ENCODE results near the gene HPCA. TPM values are rescaled to one million over a fixed set of nuclear protein-coding genes. Genes with fewer than 3 reads are reported as not detected.

HPCA gene
- not detected in 2 replicates for total RNA-seq

GRCh38 chr1:32886004-32886827 lies at the start of gene HPCA:
HPCA (plus strand) TSS chr1:32886491; CDS start chr1:32888899, 2,408 bp downstream.
- Mint-ChIP-seq H3K9me3 (no peaks in the 10 kb centered on the region), H3K27me3 (peaks cover 68% of the 10 kb centered on the region), H3K4me1 (no peaks in the 10 kb centered on the region), H3K4me3 (no peak within 1 kb of the TSS), H3K27ac (no peak within 1 kb of the TSS), H3K36me3 (ENCODE audit: low read depth) (no peaks in the 10 kb centered on the region)
- peak; percentile 88 for DNase-seq
- intact Hi-C loops (cut with micrococcal nuclease) = no loop called here

- H3K27ac Mint-ChIP-seq = no peak overlapping the region
- DNase-seq = no peak
- H3K4me1 Mint-ChIP-seq = peaks cover 2% of the 10 kb centered on the region
- intact Hi-C loops (cut with micrococcal nuclease) = no loop called here
- no peaks in the 10 kb centered on the region for H3K9me3 Mint-ChIP-seq
- peaks cover 34% of the 10 kb centered on the region for H3K36me3 Mint-ChIP-seq (ENCODE audit: low read depth)
- no peaks in the 10 kb centered on the region for H3K27me3 Mint-ChIP-seq
- no peak overlapping the region for H3K4me3 Mint-ChIP-seq
These were observed 37.8 kb upstream of the HPCA start for GRCh38 chr1:32848354-32849063.

- no peak overlapping the region for H3K4me3 Mint-ChIP-seq
- intact Hi-C loops (cut with micrococcal nuclease) = no loop called here
- no peaks in the 10 kb centered on the region for H3K27me3 Mint-ChIP-seq
- H3K4me1 Mint-ChIP-seq = no peaks in the 10 kb centered on the region
- no peaks in the 10 kb centered on the region for H3K9me3 Mint-ChIP-seq
- DNase-seq = no peak
- peaks cover 50% of the 10 kb centered on the region for H3K36me3 Mint-ChIP-seq (ENCODE audit: low read depth)
- no peak overlapping the region for H3K27ac Mint-ChIP-seq
These were observed 30.3 kb upstream of the HPCA start for GRCh38 chr1:32855861-32856617.

GRCh38 chr1:32858136-32858535 lies 28.2 kb upstream of the HPCA start:
- Mint-ChIP-seq H3K36me3 (ENCODE audit: low read depth) (peaks cover 55% of the 10 kb centered on the region), H3K27ac (no peak overlapping the region), H3K4me3 (no peak overlapping the region), H3K27me3 (no peaks in the 10 kb centered on the region), H3K4me1 (no peaks in the 10 kb centered on the region), H3K9me3 (no peaks in the 10 kb centered on the region)
- intact Hi-C loops (cut with micrococcal nuclease) = no loop called here
- no peak for DNase-seq

GRCh38 chr1:32858791-32859190 lies 27.5 kb upstream of the HPCA start:
- Mint-ChIP-seq H3K4me1 (no peaks in the 10 kb centered on the region), H3K27me3 (no peaks in the 10 kb centered on the region), H3K4me3 (no peak overlapping the region), H3K36me3 (ENCODE audit: low read depth) (peaks cover 54% of the 10 kb centered on the region), H3K9me3 (no peaks in the 10 kb centered on the region), H3K27ac (no peak overlapping the region)
- no peak for DNase-seq
- intact Hi-C loops (cut with micrococcal nuclease) = no loop called here

GRCh38 chr1:32859915-32860314 lies 26.4 kb upstream of the HPCA start:
- DNase-seq = no peak
- Mint-ChIP-seq H3K27ac (no peak overlapping the region), H3K36me3 (ENCODE audit: low read depth) (peaks cover 49% of the 10 kb centered on the region), H3K9me3 (no peaks in the 10 kb centered on the region), H3K27me3 (no peaks in the 10 kb centered on the region), H3K4me1 (no peaks in the 10 kb centered on the region), H3K4me3 (no peak overlapping the region)
- intact Hi-C loops (cut with micrococcal nuclease) = no loop called here

GRCh38 chr1:32860566-32860965 lies 25.7 kb upstream of the HPCA start:
- Mint-ChIP-seq H3K27me3 (no peaks in the 10 kb centered on the region), H3K9me3 (no peaks in the 10 kb centered on the region), H3K36me3 (ENCODE audit: low read depth) (peaks cover 49% of the 10 kb centered on the region), H3K4me3 (no peak overlapping the region), H3K27ac (peak overlapping the region; percentile 53), H3K4me1 (no peaks in the 10 kb centered on the region)
- DNase-seq = no peak
- intact Hi-C loops (cut with micrococcal nuclease) = no loop called here

- H3K4me3 Mint-ChIP-seq = no peak overlapping the region
- DNase-seq = no peak
- no peaks in the 10 kb centered on the region for H3K9me3 Mint-ChIP-seq
- H3K27me3 Mint-ChIP-seq = no peaks in the 10 kb centered on the region
- peak overlapping the region; percentile 24 for H3K27ac Mint-ChIP-seq
- intact Hi-C loops (cut with micrococcal nuclease) = no loop called here
- H3K36me3 Mint-ChIP-seq (ENCODE audit: low read depth) = peaks cover 40% of the 10 kb centered on the region
- no peaks in the 10 kb centered on the region for H3K4me1 Mint-ChIP-seq
These were observed 24.2 kb upstream of the HPCA start for GRCh38 chr1:32861904-32862695.

- Mint-ChIP-seq H3K4me3 (no peak overlapping the region), H3K27ac (no peak overlapping the region), H3K9me3 (no peaks in the 10 kb centered on the region), H3K36me3 (ENCODE audit: low read depth) (peaks cover 34% of the 10 kb centered on the region), H3K27me3 (no peaks in the 10 kb centered on the region), H3K4me1 (no peaks in the 10 kb centered on the region)
- no peak for DNase-seq
- intact Hi-C loops (cut with micrococcal nuclease) = no loop called here
These were observed 22.9 kb upstream of the HPCA start for GRCh38 chr1:32863218-32863880.

GRCh38 chr1:32863881-32864245 lies 22.4 kb upstream of the HPCA start:
- H3K4me3 Mint-ChIP-seq = no peak overlapping the region
- peaks cover 2% of the 10 kb centered on the region for H3K27me3 Mint-ChIP-seq
- DNase-seq = no peak
- H3K27ac Mint-ChIP-seq = no peak overlapping the region
- intact Hi-C loops (cut with micrococcal nuclease) = no loop called here
- H3K4me1 Mint-ChIP-seq = no peaks in the 10 kb centered on the region
- no peaks in the 10 kb centered on the region for H3K9me3 Mint-ChIP-seq
- H3K36me3 Mint-ChIP-seq (ENCODE audit: low read depth) = peaks cover 31% of the 10 kb centered on the region

- Mint-ChIP-seq H3K4me1 (no peaks in the 10 kb centered on the region), H3K27ac (no peak overlapping the region), H3K36me3 (ENCODE audit: low read depth) (peaks cover 31% of the 10 kb centered on the region), H3K9me3 (no peaks in the 10 kb centered on the region), H3K4me3 (no peak overlapping the region), H3K27me3 (peaks cover 9% of the 10 kb centered on the region)
- no peak for DNase-seq
- intact Hi-C loops (cut with micrococcal nuclease) = loop anchor here (5.0 kb wide), 1 partner anchor 32 kb away; no protein-coding TSS in a partner anchor
These were observed 21.8 kb upstream of the HPCA start for GRCh38 chr1:32864375-32865019.

- Mint-ChIP-seq H3K27me3 (peaks cover 17% of the 10 kb centered on the region), H3K36me3 (ENCODE audit: low read depth) (peaks cover 26% of the 10 kb centered on the region), H3K27ac (no peak overlapping the region), H3K4me1 (peaks cover 2% of the 10 kb centered on the region), H3K9me3 (no peaks in the 10 kb centered on the region), H3K4me3 (no peak overlapping the region)
- no peak for DNase-seq
- intact Hi-C loops (cut with micrococcal nuclease) = loop anchor here (5.0 kb wide), 1 partner anchor 34 kb away; no protein-coding TSS in a partner anchor
These were observed 20.5 kb upstream of the HPCA start for GRCh38 chr1:32865639-32866405.
